Measurements from ENCODE around the gene RORC.

Gene RORC

GRCh38 chr1:151825751-151826660, 5.6 kb downstream of the RORC start:
- DNase-seq, result no peak

- no peak for DNase-seq
Observed at GRCh38 chr1:151825204-151825603, 6.4 kb downstream of the RORC start.

- DNase-seq, result no peak
Observed at GRCh38 chr1:151823175-151823574, 8.4 kb downstream of the RORC start.

- no peak for DNase-seq
Observed at GRCh38 chr1:151822404-151822803, 9.2 kb downstream of the RORC start.

GRCh38 chr1:151820940-151821339, 10.7 kb downstream of the RORC start:
- DNase-seq, result no peak

- no peak for DNase-seq
Observed at GRCh38 chr1:151819976-151820623, 11.5 kb downstream of the RORC start.

GRCh38 chr1:151819227-151819835, 12.3 kb downstream of the RORC start:
- DNase-seq, result no peak

- DNase-seq, result no peak
Observed at GRCh38 chr1:151817353-151817730, 14.3 kb downstream of the RORC start.

- no peak for DNase-seq
Observed at GRCh38 chr1:151816548-151817352, 14.9 kb downstream of the RORC start.

- peak; percentile 26 for DNase-seq
Observed at GRCh38 chr1:151815716-151816327, 15.8 kb downstream of the RORC start.

GRCh38 chr1:151814971-151815545, 16.5 kb downstream of the RORC start:
- DNase-seq, result no peak

- no peak for DNase-seq
Observed at GRCh38 chr1:151814426-151814825, 17.2 kb downstream of the RORC start.

GRCh38 chr1:151813271-151813977, 18.2 kb downstream of the RORC start:
- DNase-seq, result no peak

GRCh38 chr1:151811181-151811580, 20.4 kb downstream of the RORC start:
- DNase-seq, result no peak

GRCh38 chr1:151809985-151810556, 21.5 kb downstream of the RORC start:
- no peak for DNase-seq

GRCh38 chr1:151809290-151809984, 22.2 kb downstream of the RORC start:
- DNase-seq, result no peak

GRCh38 chr1:151807766-151808165, 23.8 kb downstream of the RORC start:
- no peak for DNase-seq

- DNase-seq, result no peak
Observed at GRCh38 chr1:151807131-151807530, 24.5 kb downstream of the RORC start.

- no peak for DNase-seq
Observed at GRCh38 chr1:151806170-151806569, 25.4 kb downstream of the RORC start.

- no peak for DNase-seq
Observed at GRCh38 chr1:151805066-151805820, 26.4 kb downstream of the RORC start, which contains the start of gene LINGO4. LINGO4 (minus strand) TSS chr1:151805419; CDS start chr1:151802704, 2,715 bp downstream.

Data from activated gamma-delta T cell (primary cell).